GM12873 (cell line): ENCODE results near the gene KRT24.

Experiments used
- TF ChIP-seq, protein P1 (sequence below): IDR thresholded peaks from 2 replicates; pipeline ENCODE4 v1.5.1; 2012; ENCODE audit warnings: low read depth, mild to moderate bottlenecking, moderate library complexity, low read length, control low read depth; ENCODE audit not compliant: insufficient read depth; ENCODE audit errors: missing control alignments

The KRT24 gene

DNA sequence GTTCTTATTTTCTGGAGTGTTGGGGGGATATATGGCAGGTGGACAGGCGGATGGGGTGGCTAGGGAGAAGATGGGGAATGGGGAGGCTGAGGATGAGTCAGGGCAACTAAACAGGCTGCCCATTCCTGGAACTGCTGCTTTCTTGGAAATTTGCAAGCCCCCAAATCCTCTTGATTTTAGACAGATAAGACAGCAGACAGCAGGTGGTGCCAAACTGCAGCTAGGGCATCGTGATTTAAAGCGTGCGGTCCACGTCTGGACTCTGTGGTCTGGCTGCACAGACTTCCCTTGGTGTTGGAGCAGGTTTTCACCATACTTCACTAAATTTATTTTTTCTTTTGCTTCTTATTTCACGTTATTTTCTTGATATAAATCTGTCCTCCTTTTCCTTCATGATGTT is 10.9 kb upstream of the KRT24 start:
- TF ChIP-seq, protein P1, sequence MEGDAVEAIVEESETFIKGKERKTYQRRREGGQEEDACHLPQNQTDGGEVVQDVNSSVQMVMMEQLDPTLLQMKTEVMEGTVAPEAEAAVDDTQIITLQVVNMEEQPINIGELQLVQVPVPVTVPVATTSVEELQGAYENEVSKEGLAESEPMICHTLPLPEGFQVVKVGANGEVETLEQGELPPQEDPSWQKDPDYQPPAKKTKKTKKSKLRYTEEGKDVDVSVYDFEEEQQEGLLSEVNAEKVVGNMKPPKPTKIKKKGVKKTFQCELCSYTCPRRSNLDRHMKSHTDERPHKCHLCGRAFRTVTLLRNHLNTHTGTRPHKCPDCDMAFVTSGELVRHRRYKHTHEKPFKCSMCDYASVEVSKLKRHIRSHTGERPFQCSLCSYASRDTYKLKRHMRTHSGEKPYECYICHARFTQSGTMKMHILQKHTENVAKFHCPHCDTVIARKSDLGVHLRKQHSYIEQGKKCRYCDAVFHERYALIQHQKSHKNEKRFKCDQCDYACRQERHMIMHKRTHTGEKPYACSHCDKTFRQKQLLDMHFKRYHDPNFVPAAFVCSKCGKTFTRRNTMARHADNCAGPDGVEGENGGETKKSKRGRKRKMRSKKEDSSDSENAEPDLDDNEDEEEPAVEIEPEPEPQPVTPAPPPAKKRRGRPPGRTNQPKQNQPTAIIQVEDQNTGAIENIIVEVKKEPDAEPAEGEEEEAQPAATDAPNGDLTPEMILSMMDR: no peak

DNA sequence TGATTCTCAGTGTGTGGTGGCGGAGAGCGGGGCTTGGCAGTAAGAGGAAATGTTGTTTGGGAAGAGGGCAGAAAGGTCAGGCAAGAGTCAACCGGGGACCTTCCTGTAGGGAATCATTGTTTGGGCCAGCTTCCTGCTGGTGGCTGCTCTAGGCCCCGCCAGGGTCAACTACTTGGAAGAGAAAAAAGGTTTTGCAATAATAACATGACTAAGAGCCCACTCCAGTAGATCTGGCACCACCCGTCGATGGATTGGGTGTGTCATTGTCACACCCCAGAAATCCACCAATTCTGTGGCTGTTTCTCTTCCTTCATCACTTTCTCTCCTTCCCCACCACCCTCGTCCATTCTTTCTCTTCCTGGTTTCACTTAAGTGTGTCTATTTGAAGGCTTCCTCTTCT is 4.2 kb upstream of the KRT24 start:
- TF ChIP-seq, protein P1: no peak

DNA sequence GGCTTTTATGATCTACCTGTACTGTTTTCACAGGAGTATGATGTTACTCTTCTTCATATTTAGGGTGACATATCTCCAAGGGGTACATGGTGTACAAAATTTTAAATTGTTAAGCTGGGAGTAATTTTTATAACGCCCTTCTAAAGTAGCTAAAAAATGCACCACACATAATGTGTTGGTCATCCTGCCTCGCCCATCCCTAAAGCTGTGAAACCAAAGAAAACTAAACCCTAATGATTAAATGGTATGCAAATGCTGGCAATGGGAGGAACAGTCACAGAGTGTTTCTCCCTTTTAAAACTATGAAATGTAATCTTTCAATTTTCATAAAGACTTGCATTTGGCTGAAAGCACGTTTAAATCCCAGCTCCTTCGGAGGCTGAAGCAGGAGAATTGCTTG is 2.0 kb upstream of the KRT24 start:
- TF ChIP-seq, protein P1: no peak

DNA sequence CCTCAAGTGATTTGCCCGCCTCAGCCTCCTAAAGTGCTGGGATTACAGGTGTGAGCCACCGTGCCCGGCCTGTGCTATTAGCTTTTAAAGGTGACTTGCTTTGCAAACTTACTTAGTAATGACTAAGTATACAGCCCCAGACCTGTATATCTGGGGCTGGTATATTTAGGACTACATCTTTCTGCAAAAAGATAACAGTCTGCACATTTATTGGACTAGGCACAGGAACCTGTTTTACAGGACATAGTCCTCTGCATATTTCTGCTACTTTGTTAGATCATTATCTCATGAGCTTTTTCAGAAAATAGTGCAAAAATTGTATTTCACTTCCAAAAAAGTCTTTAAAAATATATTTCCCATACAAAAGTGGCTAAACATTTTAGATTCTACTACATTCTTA is 1.3 kb downstream of the KRT24 start:
- TF ChIP-seq, protein P1: no peak

DNA sequence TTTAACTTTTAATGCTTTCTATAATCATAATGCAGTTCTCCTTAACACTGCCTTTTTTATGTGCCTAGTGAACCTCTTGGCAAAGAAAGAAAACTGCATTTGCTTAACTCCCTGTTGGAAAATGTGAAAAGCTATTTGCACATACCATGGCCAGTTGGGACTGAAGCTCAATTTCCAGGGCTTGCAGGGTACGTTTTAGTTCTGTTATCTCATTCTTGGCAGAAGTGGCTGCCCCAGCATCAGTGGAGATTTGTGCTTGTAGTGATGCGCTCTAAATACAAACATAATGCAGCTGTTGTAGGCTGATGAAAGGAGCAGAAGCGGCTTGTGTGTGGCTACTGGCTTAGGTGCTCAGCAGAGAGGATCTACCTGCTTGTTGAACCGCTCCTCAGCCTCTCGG is 3.7 kb downstream of the KRT24 start:
- TF ChIP-seq, protein P1: no peak

DNA sequence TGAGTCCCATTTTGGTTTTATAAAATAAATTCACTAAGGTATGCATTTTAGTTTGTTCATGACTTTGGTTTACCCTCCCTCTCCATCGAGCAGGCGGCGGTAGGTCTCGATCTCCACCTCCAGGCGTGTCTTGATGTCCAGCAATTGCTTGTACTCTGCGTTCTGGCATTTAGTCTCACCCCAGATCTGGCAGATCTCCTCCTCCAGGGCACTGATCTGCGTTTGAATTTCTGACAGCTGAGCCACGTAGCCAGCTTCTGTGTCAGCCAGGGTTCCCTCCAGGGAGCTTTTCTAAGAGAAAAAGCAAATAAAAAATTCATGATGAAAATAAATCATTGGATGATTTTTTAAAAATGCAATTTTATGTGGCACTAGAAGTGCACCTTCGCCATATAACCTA is 4.2 kb downstream of the KRT24 start:
- TF ChIP-seq, protein P1: no peak

DNA sequence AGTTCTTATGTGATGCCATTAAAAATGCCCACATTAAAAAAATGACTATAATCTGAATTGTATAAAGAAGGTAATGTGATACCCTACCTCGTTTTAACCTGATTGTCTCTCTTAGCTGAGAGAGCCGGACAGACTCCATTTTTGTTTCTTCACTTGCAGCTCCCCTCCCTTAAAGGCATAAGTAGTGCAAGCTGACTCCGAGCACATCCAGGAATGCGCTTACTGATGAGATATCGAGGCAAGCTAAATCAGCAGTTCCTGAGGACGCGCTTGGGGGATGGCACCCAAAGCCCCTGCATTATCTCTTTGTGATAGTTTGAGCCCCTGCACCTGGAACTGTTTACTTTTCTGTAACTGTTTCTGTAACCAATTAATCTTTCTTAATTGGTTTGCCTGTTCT is 6.3 kb downstream of the KRT24 start:
- TF ChIP-seq, protein P1: no peak
